ENCODE results near the gene ANKDD1A.
A peak's percentile ranks its signal among the peaks of the same experiment; 100 is the strongest.

ANKDD1A gene

GRCh38 chr15:64979252-64979710 is 67.6 kb downstream of the ANKDD1A start:
- no peak for DNase-seq

GRCh38 chr15:64981812-64982431 is 70.2 kb downstream of the ANKDD1A start:
- no peak for DNase-seq

- no peak for DNase-seq
These were observed 70.8 kb downstream of the ANKDD1A start for GRCh38 chr15:64982472-64982871.

GRCh38 chr15:64985366-64986033 is 73.8 kb downstream of the ANKDD1A start:
- no peak for DNase-seq

GRCh38 chr15:64987136-64987535 is 75.4 kb downstream of the ANKDD1A start:
- no peak for DNase-seq

GRCh38 chr15:64989416-64990167 is 77.9 kb downstream of the ANKDD1A start, which contains the start of gene SPG21:
TSS of gene SPG21 (minus strand) at chr15:64989914. CDS start at chr15:64983569, 6,345 bp downstream.
- peak; percentile 45 for DNase-seq

GRCh38 chr15:64990168-64990470 is 78.4 kb downstream of the ANKDD1A start:
- no peak for DNase-seq

GRCh38 chr15:64991536-64992135 is 79.9 kb downstream of the ANKDD1A start:
- peak; percentile 11 for DNase-seq

- no peak for DNase-seq
These were observed 81.6 kb downstream of the ANKDD1A start for GRCh38 chr15:64993290-64993689.

- no peak for DNase-seq
These were observed 85.4 kb downstream of the ANKDD1A start for GRCh38 chr15:64997066-64997465.

GRCh38 chr15:64997745-64998375 is 86.2 kb downstream of the ANKDD1A start:
- DNase-seq: no peak

- no peak for DNase-seq
These were observed 93.3 kb downstream of the ANKDD1A start for GRCh38 chr15:65004993-65005392.

GRCh38 chr15:65006876-65007275 is 95.2 kb downstream of the ANKDD1A start:
- DNase-seq: no peak

Data from DMS 273 treated with DMSO at 0.1 percent for 48 hours (cell line).